Adipocyte (in vitro differentiated cells): Measurements from ENCODE around the gene SRCIN1.

ENCODE experiments used
- DNase-seq: peaks from one replicate; pipeline ENCODE4 v3.0.0-alpha.2; 2015; ENCODE audit warnings: low read depth
- H3K27me3 ChIP-seq: replicated peaks from 2 replicates; pipeline ENCODE4 v1.7.0; 2013; ENCODE audit warnings: mild to moderate bottlenecking, low read length, moderate library complexity; ENCODE audit not compliant: control insufficient read depth, insufficient read depth
- H3K36me3 ChIP-seq: 2 replicates; pipeline ENCODE4 v1.7.0; 2013; ENCODE audit warnings: low read length, mild to moderate bottlenecking, moderate library complexity; ENCODE audit not compliant: control insufficient read depth, insufficient read depth, severe bottlenecking
- H3K4me1 ChIP-seq: 2 replicates; pipeline ENCODE4 v1.7.0; 2013; ENCODE audit warnings: mild to moderate bottlenecking, low read length, moderate library complexity; ENCODE audit not compliant: control insufficient read depth, insufficient read depth
- H3K4me3 ChIP-seq: 2 replicates; pipeline ENCODE4 v1.7.0; 2013; ENCODE audit warnings: mild to moderate bottlenecking, low read length, moderate library complexity
- H3K9ac ChIP-seq: 2 replicates; pipeline ENCODE4 v1.7.0; 2013; ENCODE audit warnings: mild to moderate bottlenecking, low read length, moderate library complexity
- H3K9me3 ChIP-seq: 2 replicates; pipeline ENCODE4 v1.7.0; 2013; ENCODE audit warnings: mild to moderate bottlenecking, low read length, moderate library complexity; ENCODE audit not compliant: control insufficient read depth

Gene SRCIN1

DNA sequence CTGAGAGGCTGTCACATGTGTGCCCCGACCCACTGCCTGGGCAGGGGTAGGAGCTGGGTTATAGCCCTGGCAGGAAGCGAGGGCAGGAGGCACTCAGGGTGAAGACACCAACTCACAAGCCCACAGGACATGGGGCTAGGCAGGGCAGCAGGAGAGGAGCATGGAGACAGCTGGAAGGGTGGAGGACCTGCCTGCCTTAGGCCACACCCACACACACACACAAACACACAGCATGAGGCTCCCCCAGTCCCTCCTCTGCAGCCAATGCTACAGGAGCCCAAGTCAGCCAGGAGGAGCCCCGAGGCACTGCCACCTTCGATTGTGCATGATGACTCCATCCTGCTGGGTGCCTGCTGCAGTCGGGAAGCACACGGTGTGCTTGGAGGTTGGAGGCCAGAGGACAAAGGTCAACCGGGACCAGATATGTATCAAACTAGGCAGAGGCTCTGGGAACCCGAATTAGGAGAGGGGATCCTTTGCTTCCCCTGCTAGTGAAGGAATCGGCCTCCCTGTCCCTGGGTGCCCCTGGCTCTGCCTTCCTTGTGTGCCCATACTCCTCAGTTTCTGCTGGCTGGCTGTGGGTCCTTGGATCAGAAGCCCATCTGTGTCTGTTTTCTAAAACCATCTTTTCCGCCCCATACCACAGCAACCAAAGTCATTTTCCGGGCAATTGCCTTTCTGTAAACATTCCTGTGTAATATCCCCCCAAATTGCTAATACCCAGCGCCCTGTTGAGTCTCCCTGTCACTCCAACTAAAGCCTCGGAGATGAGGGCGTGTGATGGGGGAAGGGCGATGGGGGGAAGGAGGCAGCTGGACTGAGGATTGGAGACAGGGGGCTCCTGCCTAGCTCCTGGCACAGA lies 20.5 kb downstream of the SRCIN1 start:
- Histone ChIP-seq H3K4me1 (peaks cover 15% of the 10 kb centered on the region), H3K27me3 (peaks cover 61% of the 10 kb centered on the region), H3K9me3 (no peaks in the 10 kb centered on the region), H3K9ac (no peak overlapping the region), H3K36me3 (no peaks in the 10 kb centered on the region), H3K4me3 (no peak overlapping the region)
- DNase-seq = no peak

DNA sequence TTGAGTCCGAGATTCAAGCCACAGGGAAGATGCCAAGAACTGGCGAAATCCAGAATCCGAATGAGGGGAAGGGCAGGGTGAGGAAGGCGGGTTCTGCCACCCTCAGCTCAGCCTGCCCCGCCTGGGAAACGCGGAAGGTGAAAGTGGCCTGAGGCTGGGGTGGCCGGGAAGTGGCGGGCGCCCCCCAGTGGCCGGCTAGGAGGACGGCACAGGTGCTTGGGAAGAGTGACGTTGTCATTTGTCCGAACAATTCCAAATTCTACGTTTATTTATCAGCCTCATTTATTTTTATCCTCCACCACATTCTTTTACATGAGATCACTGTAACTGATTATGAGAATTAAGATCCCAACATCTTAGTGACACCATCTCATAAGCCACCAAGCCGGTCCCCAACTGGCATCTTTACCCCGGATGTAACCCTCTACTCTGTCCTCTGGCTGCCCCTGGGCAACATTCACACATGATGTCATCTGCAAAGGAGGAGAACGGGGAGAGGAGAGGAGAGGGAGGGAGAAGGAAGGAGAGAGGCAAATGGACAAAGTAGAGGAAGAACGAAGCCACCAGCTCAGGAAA lies 21.3 kb downstream of the SRCIN1 start:
- Histone ChIP-seq H3K36me3 (no peaks in the 10 kb centered on the region), H3K9ac (no peak overlapping the region), H3K9me3 (no peaks in the 10 kb centered on the region), H3K4me3 (no peak overlapping the region), H3K27me3 (peaks cover 62% of the 10 kb centered on the region), H3K4me1 (peaks cover 22% of the 10 kb centered on the region)
- DNase-seq = peak; percentile 74

DNA sequence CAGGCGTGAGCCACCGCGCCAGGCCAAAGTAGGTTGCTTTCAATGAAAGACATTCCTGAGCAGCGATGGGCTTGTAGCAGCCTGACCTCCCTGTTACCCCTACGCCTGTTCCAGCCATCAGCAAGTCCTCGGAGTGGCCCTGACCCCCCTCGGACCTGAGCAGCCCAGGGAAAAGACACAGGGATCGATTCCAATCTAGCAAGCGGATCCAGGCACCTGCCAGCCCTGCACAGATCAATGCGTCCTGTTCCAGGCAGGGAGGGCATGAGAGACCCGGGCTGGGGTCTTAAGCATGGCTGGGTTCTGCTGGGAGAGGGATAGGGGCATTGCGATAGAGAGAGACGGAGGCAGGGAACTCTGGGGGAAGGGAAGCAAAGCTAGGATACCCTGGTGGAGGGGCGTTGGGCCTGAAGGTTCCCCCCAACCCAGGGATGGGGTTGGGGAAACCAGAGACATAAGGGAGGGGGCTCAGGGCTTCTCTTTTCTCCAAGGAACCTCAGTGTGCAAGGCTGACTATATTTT lies 21.9 kb downstream of the SRCIN1 start:
- Histone ChIP-seq H3K9me3 (no peaks in the 10 kb centered on the region), H3K4me3 (no peak overlapping the region), H3K27me3 (peaks cover 62% of the 10 kb centered on the region), H3K4me1 (peaks cover 24% of the 10 kb centered on the region), H3K36me3 (no peaks in the 10 kb centered on the region), H3K9ac (no peak overlapping the region)
- no peak for DNase-seq

DNA sequence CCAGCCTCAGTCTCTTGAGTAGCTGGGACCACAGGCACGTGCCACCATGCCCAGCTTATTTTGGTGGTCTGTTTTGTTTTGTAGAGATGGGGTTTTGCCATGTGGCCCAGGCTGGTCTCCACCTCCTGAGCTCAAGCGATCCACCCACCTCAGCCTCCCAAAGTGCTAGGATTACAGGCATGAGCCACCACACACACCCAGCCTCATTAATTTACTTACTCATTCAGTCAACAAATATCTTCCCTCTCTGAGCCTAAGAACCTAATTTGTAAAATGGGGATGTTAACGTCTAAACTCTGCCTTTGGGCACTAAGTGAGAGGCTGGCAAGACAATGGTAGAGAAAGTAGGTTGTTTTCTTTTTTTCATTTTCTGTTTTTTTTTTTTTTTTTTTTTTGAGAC lies 22.6 kb downstream of the SRCIN1 start:
- Histone ChIP-seq H3K36me3 (no peaks in the 10 kb centered on the region), H3K9ac (no peak overlapping the region), H3K9me3 (no peaks in the 10 kb centered on the region), H3K27me3 (peaks cover 60% of the 10 kb centered on the region), H3K4me1 (peaks cover 24% of the 10 kb centered on the region), H3K4me3 (no peak overlapping the region)
- DNase-seq = no peak

DNA sequence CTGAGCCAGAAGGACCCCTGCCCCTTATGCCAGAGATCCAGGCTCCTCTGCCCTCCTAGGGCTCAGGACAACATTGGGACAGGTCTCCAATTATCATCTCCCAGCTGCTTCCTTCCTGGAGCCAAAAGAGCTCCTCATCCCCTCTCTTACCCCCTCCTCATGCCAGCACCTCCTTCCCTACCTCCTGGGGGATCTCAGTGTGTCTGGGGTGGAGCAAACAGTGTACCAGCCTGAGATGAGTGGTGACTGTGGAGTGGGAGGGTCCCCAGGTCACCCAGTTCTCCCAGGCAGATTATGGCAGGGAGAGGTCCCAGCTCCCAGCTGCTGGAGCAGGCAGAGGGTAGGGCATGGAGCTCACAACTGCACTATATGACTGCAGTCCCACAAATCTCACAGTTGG lies 23.7 kb downstream of the SRCIN1 start:
- Histone ChIP-seq H3K9ac (no peak overlapping the region), H3K4me3 (no peak overlapping the region), H3K27me3 (peaks cover 61% of the 10 kb centered on the region), H3K9me3 (no peaks in the 10 kb centered on the region), H3K4me1 (peaks cover 29% of the 10 kb centered on the region), H3K36me3 (no peaks in the 10 kb centered on the region)
- DNase-seq = no peak

DNA sequence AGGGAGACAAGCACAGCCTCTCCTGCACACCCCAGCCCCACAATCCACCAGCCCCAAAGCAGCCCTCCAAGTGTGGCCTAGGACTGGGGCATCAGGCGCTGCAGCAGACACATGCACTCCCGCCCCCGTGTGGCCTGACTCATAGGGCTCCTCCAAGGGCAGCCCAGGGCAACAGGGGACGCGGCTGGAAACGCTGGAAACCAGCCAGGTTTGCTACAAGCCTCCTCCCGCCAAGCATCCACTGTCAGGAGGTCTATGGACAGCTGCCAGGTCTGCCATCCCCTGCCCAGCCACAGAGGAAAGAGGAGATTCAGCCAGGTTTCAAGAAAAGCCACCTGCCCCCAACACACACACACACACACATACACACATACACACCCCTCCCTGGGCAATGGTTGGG lies 25.8 kb downstream of the SRCIN1 start:
- H3K9me3 ChIP-seq = no peaks in the 10 kb centered on the region
- H3K36me3 ChIP-seq = no peaks in the 10 kb centered on the region
- no peak overlapping the region for H3K9ac ChIP-seq
- H3K4me1 ChIP-seq = peaks cover 29% of the 10 kb centered on the region
- peaks cover 57% of the 10 kb centered on the region for H3K27me3 ChIP-seq
- H3K4me3 ChIP-seq = no peak overlapping the region
- no peak for DNase-seq

DNA sequence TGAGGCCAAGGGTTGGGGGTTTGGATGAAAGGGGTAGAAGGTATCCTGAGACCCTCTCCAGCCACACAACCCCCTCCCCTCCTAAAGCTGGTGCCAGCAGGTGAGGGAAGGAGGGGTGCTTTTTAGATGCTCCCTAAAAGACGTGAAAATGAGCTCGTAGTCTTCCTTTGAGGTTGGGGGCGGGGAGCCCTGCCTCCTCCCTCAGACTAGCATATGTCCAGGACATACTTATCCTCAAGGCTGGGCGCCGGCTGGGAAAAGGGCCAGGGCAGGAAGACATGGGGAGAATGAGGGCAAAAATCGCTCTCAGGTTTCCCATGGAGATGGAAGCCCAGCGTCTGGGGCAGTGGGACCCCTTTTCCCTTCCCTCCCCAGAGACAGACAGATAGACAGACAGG lies 26.7 kb downstream of the SRCIN1 start:
- H3K36me3 ChIP-seq = no peaks in the 10 kb centered on the region
- peaks cover 24% of the 10 kb centered on the region for H3K4me1 ChIP-seq
- peaks cover 61% of the 10 kb centered on the region for H3K27me3 ChIP-seq
- H3K9ac ChIP-seq = no peak overlapping the region
- H3K4me3 ChIP-seq = no peak overlapping the region
- DNase-seq = no peak
- H3K9me3 ChIP-seq = no peaks in the 10 kb centered on the region

DNA sequence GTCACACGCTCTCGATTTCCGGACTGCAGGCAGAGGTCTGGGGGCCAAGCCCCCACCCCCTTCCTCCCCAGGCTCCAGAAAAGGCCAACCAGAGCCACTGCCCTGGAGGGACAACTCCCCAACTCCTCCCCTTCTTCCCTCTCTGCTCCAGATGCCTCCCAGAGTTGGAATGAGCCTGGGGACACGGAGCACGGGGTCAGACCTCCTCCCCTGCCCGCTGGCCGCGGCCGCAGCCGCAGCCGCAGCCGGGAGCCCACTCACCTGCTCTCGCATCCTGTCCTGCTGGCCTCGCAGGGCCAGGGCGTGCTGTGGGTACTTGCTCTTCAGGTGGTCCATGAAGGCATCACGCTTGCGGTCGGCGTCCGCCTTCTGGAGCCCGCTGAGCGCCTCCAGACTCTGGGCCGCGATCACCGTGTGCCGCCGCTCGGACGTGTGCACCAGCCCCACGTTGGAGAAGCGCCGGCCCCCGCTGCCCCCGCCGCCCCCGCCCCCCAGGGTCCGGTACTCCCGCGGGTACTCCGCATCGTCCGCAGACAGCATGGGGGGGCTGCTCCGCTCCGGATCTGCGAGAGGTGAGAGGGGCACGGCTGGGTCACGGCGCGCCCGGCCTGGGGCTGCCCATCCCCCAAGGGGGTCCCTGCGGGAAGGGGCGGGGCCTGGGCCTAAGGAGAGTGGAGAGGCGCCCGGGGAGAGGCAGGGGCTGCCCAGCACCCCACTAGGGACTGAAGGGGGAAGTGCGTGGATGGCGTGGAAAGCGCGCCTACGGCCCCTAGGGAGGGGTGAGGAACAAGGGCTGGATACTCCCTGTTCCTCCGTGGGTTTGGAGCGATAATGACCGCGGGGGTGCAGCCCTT lies 27.3 kb downstream of the SRCIN1 start:
- H3K9ac ChIP-seq = no peak overlapping the region
- H3K36me3 ChIP-seq = no peaks in the 10 kb centered on the region
- no peak for DNase-seq
- H3K27me3 ChIP-seq = peaks cover 68% of the 10 kb centered on the region
- H3K4me1 ChIP-seq = peaks cover 20% of the 10 kb centered on the region
- H3K9me3 ChIP-seq = no peaks in the 10 kb centered on the region
- no peak overlapping the region for H3K4me3 ChIP-seq

DNA sequence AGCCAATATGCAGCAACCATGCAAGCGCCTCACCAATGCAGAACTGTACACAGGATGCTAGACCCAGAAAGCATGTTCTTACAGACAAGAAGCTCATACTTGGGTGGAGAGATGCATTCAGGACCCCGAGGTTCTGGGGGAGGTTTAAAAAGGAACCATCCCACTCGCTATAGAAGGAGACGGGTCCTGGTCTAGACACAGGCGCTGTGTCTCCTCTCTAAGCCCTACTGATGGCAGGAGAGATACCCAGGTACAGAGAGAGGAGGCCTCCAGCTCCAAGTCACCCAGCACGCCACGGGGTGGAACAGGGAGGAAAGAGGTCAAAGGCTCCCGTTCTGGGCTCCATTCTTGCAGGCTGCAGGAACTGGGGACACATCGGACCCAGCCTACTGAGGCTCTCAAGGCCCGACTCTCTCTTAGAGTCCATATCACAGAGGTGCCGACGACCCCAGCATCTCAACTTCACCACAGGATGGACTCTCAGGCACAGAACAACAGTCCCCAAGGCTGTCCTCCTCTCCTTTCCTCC lies 28.0 kb downstream of the SRCIN1 start:
- Histone ChIP-seq H3K27me3 (peaks cover 74% of the 10 kb centered on the region), H3K4me1 (peaks cover 24% of the 10 kb centered on the region), H3K4me3 (no peak overlapping the region), H3K9me3 (no peaks in the 10 kb centered on the region), H3K9ac (no peak overlapping the region), H3K36me3 (no peaks in the 10 kb centered on the region)
- no peak for DNase-seq

DNA sequence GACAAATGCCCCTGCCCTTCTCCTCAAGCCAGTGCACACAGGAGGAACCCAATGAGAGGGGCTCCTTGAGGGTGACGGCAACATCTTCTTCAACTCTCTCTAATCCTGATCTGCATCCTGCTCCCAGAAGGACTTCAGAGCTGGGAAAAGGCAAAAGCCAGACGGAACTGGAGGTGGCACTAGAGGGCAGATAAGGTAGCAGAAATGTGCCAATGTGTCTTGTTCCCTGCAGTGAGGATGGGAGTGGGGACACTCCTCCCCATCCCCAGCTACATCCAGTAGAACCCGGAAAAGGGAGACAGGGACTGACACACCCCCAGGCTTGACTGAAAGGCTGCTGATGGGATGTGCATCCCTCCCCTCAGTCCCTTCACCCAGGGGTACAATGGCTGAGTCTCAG lies 28.5 kb downstream of the SRCIN1 start:
- Histone ChIP-seq H3K27me3 (peaks cover 74% of the 10 kb centered on the region), H3K4me3 (no peak overlapping the region), H3K9ac (no peak overlapping the region), H3K36me3 (no peaks in the 10 kb centered on the region), H3K9me3 (no peaks in the 10 kb centered on the region), H3K4me1 (peaks cover 24% of the 10 kb centered on the region)
- no peak for DNase-seq

DNA sequence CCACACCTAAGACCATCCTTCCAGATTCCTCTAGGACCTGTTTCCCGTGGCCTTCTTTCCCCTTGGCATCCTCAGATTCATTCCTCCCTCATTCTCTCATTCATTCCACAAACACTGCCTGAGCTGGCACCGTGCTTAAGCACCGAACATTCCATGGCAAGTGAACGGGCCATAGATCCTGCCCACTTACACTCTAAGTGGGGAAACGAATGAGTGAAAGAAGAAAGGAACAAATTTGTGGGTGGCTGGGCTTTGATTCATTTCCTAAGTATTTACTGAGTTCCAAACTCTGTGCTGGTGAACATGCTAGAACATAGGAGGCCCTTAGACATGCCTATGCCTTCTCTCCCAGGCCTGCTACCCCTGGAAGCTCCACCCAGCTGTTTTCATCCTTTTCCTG lies 30.0 kb downstream of the SRCIN1 start:
- peak; percentile 29 for DNase-seq
- Histone ChIP-seq H3K4me3 (no peak overlapping the region), H3K9me3 (no peaks in the 10 kb centered on the region), H3K27me3 (peaks cover 78% of the 10 kb centered on the region), H3K36me3 (no peaks in the 10 kb centered on the region), H3K4me1 (peaks cover 36% of the 10 kb centered on the region), H3K9ac (no peak overlapping the region)
